OCI-LY1 (cell line): ENCODE data around the gene THSD7A.

Experiments
- H2AFZ ChIP-seq: fragments of 200-600 bp; sonication (generic), shearing (Covaris generic); 2 replicates; pipeline ENCODE4 v1.6.0; 2014; ENCODE audit warnings: antibody characterized with exemption, mild to moderate bottlenecking, low read length
- H3F3A ChIP-seq: fragments of 200-600 bp; sonication (generic), shearing (Covaris generic); 2 replicates; pipeline ENCODE4 v1.6.0; 2014; ENCODE audit warnings: mild to moderate bottlenecking, antibody characterized with exemption, low read length, moderate library complexity; ENCODE audit not compliant: insufficient read depth
- H3K27ac ChIP-seq: fragments of 200-600 bp; sonication (generic); 2 replicates; pipeline ENCODE4 v1.5.1; 2014; ENCODE audit warnings: low read length, mixed run types, mild to moderate bottlenecking, low read depth; ENCODE audit not compliant: poor library complexity, severe bottlenecking
- H3K27me3 ChIP-seq: fragments of 200-600 bp; sonication (generic); 2 replicates; pipeline ENCODE4 v1.6.0; 2014; ENCODE audit warnings: antibody characterized with exemption, mild to moderate bottlenecking, low read length, moderate library complexity; ENCODE audit not compliant: insufficient read depth
- H3K36me3 ChIP-seq: fragments of 200-600 bp; sonication (generic); 2 replicates; pipeline ENCODE4 v1.6.1; 2014; ENCODE audit warnings: mild to moderate bottlenecking, antibody characterized with exemption, low read length, moderate library complexity, mixed read lengths; ENCODE audit not compliant: insufficient read depth
- H3K4me1 ChIP-seq: fragments of 200-600 bp; sonication (generic); 2 replicates; pipeline ENCODE4 v1.5.1; 2014; ENCODE audit warnings: mild to moderate bottlenecking, low read length, moderate library complexity; ENCODE audit not compliant: insufficient read depth, severe bottlenecking
- H3K4me2 ChIP-seq: fragments of 200-600 bp; sonication (generic), shearing (Covaris generic); 2 replicates; pipeline ENCODE4 v1.6.1; 2014; ENCODE audit warnings: low read length
- H3K4me3 ChIP-seq: fragments of 200-600 bp; sonication (generic); 2 replicates; pipeline ENCODE4 v1.5.1; 2014; ENCODE audit warnings: low read length, low read depth, mild to moderate bottlenecking, mixed read lengths; ENCODE audit not compliant: poor library complexity, severe bottlenecking
- H3K79me2 ChIP-seq: fragments of 200-600 bp; shearing (Covaris generic); 2 replicates; pipeline ENCODE4 v1.6.1; 2016; ENCODE audit warnings: mixed run types, low read length, mixed read lengths; ENCODE audit not compliant: insufficient read depth
- H3K9ac ChIP-seq: fragments of 200-600 bp; sonication (generic), shearing (Covaris generic); 2 replicates; pipeline ENCODE4 v1.6.1; 2014; ENCODE audit warnings: mild to moderate bottlenecking, low read length, mixed read lengths
- H3K9me2 ChIP-seq: fragments of 200-600 bp; sonication (generic), shearing (Covaris generic); 2 replicates; pipeline ENCODE4 v1.6.1; 2014; ENCODE audit warnings: low read depth, mild to moderate bottlenecking, low read length, mixed read lengths
- H3K9me3 ChIP-seq: fragments of 200-600 bp; shearing (Covaris generic); 2 replicates; pipeline ENCODE4 v1.6.1; 2014; ENCODE audit warnings: low read length, mixed read lengths
- H4K20me1 ChIP-seq: fragments of 200-600 bp; sonication (generic), shearing (Covaris generic); 2 replicates; pipeline ENCODE4 v1.6.0; 2016; ENCODE audit warnings: mild to moderate bottlenecking, low read length; ENCODE audit not compliant: insufficient read depth
- CTCF ChIP-seq: fragments of 200-600 bp; sonication (generic), shearing (Covaris generic); IDR thresholded peaks from 2 replicates; pipeline ENCODE4 v1.5.1; 2017; ENCODE audit warnings: mild to moderate bottlenecking, antibody characterized with exemption, low read length, moderate library complexity, mixed read lengths
- EZH2 ChIP-seq: fragments of 200-600 bp; sonication (generic), shearing (Covaris generic); IDR thresholded peaks from 2 replicates; pipeline ENCODE4 v1.8.0; 2017; ENCODE audit warnings: borderline replicate concordance, mixed run types, mild to moderate bottlenecking, antibody characterized with exemption, low read length, moderate library complexity, mixed read lengths

THSD7A gene

GRCh38 chr7:11579141-11579540 lies 252.9 kb downstream of the THSD7A start:
- no peaks in the 10 kb centered on the region for H3K4me1 ChIP-seq
- H3K79me2 ChIP-seq, result no peaks in the 10 kb centered on the region
- no peak overlapping the region for H2AFZ ChIP-seq
- no peaks in the 10 kb centered on the region for H3K27me3 ChIP-seq
- H3K9me2 ChIP-seq, result no peaks in the 10 kb centered on the region
- H4K20me1 ChIP-seq, result no peaks in the 10 kb centered on the region
- no peaks in the 10 kb centered on the region for H3K36me3 ChIP-seq
- no peak overlapping the region for H3K9ac ChIP-seq
- H3K9me3 ChIP-seq, result no peaks in the 10 kb centered on the region
- no peak overlapping the region for H3K27ac ChIP-seq
- H3F3A ChIP-seq, result no peaks in the 10 kb centered on the region
- no peak overlapping the region for H3K4me3 ChIP-seq
- no peak overlapping the region for H3K4me2 ChIP-seq
- no peak for TF ChIP-seq EZH2
- no peak for TF ChIP-seq CTCF

- no peak for TF ChIP-seq EZH2
- no peak for TF ChIP-seq CTCF
- H3K9me2 ChIP-seq, result no peaks in the 10 kb centered on the region
- no peaks in the 10 kb centered on the region for H3K79me2 ChIP-seq
- H3K4me3 ChIP-seq, result no peak overlapping the region
- no peak overlapping the region for H3K9ac ChIP-seq
- H3K4me2 ChIP-seq, result no peak overlapping the region
- H3K36me3 ChIP-seq, result no peaks in the 10 kb centered on the region
- H3K27me3 ChIP-seq, result no peaks in the 10 kb centered on the region
- H2AFZ ChIP-seq, result no peak overlapping the region
- no peaks in the 10 kb centered on the region for H3K4me1 ChIP-seq
- no peak overlapping the region for H3K27ac ChIP-seq
- no peaks in the 10 kb centered on the region for H4K20me1 ChIP-seq
- H3F3A ChIP-seq, result no peaks in the 10 kb centered on the region
- no peaks in the 10 kb centered on the region for H3K9me3 ChIP-seq
Measured at GRCh38 chr7:11576310-11576709, 255.7 kb downstream of the THSD7A start.

GRCh38 chr7:11573128-11573750 lies 258.8 kb downstream of the THSD7A start:
- no peak for TF ChIP-seq EZH2
- no peak for TF ChIP-seq CTCF
- H3F3A ChIP-seq, result no peaks in the 10 kb centered on the region
- no peak overlapping the region for H3K27ac ChIP-seq
- H3K9me3 ChIP-seq, result no peaks in the 10 kb centered on the region
- H3K79me2 ChIP-seq, result no peaks in the 10 kb centered on the region
- no peak overlapping the region for H3K4me3 ChIP-seq
- H3K9me2 ChIP-seq, result no peaks in the 10 kb centered on the region
- no peaks in the 10 kb centered on the region for H4K20me1 ChIP-seq
- H3K36me3 ChIP-seq, result no peaks in the 10 kb centered on the region
- H3K4me2 ChIP-seq, result no peak overlapping the region
- H3K4me1 ChIP-seq, result no peaks in the 10 kb centered on the region
- H3K9ac ChIP-seq, result no peak overlapping the region
- H2AFZ ChIP-seq, result no peak overlapping the region
- H3K27me3 ChIP-seq, result no peaks in the 10 kb centered on the region
